BJ (cell line): ENCODE measurements around the gene NPR3. TPM values are rescaled to one million over a fixed set of nuclear protein-coding genes. Genes with fewer than 3 reads are reported as not detected.
A peak's percentile ranks its signal among the peaks of the same experiment; 100 is the strongest.

ENCODE experiments used
- CTCF ChIA-PET: fragments of 350-600 bp; formaldehyde crosslinking; extraction: SDS; loops from one replicate; lab custom pipeline; 2021; ENCODE audit warnings: antibody characterized with exemption, inconsistent platforms; lab: Yijun Ruan, JAX
- POLR2A ChIA-PET: fragments of 300-600 bp; sonication (Branson Sonifier 250); formaldehyde crosslinking; extraction: SDS; loops from one replicate; lab custom pipeline; 2021; ENCODE audit warnings: antibody characterized with exemption; lab: Charles Lee
- DNase-seq: peaks from one replicate; pipeline ENCODE4 v3.0.0-alpha.2; 2011; ENCODE audit warnings: low read depth
- H3K27me3 ChIP-seq: 2 replicates; pipeline ENCODE4 v1.6.0; 2011; ENCODE audit warnings: low read length; ENCODE audit not compliant: control insufficient read depth, insufficient read depth
- H3K36me3 ChIP-seq: 2 replicates; pipeline ENCODE4 v1.5.1; 2011; ENCODE audit warnings: low read length; ENCODE audit not compliant: control insufficient read depth, insufficient read depth
- H3K4me3 ChIP-seq: 2 replicates; pipeline ENCODE4 v1.5.1; 2011; ENCODE audit warnings: low read depth, mild to moderate bottlenecking, control low read depth, low read length
- polyA plus RNA-seq: library from polyadenylated mRNA; depleted of rRNA; stranded (reverse); fragments of >200 nt; gene quantifications from 2 replicates; pipeline ENCODE4 v1.2.3, GENCODE V29; 2011
- TF ChIP-seq, protein P1 (sequence below): IDR thresholded peaks from 2 replicates; pipeline ENCODE4 v1.5.1; 2011; ENCODE audit warnings: low read depth, mild to moderate bottlenecking, control low read depth, inconsistent platforms, low read length, moderate library complexity; ENCODE audit not compliant: insufficient read depth

The NPR3 gene
- polyA plus RNA-seq, 1 experiment: 8.1 TPM

- TF ChIP-seq, protein P1, sequence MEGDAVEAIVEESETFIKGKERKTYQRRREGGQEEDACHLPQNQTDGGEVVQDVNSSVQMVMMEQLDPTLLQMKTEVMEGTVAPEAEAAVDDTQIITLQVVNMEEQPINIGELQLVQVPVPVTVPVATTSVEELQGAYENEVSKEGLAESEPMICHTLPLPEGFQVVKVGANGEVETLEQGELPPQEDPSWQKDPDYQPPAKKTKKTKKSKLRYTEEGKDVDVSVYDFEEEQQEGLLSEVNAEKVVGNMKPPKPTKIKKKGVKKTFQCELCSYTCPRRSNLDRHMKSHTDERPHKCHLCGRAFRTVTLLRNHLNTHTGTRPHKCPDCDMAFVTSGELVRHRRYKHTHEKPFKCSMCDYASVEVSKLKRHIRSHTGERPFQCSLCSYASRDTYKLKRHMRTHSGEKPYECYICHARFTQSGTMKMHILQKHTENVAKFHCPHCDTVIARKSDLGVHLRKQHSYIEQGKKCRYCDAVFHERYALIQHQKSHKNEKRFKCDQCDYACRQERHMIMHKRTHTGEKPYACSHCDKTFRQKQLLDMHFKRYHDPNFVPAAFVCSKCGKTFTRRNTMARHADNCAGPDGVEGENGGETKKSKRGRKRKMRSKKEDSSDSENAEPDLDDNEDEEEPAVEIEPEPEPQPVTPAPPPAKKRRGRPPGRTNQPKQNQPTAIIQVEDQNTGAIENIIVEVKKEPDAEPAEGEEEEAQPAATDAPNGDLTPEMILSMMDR: no peak
- no peaks in the 10 kb centered on the region for H3K36me3 ChIP-seq
- CTCF ChIA-PET: no interaction called here
- DNase-seq: peak; percentile 57
- POLR2A ChIA-PET: interaction anchor here (0.7 kb wide), 1 partner anchor 540 kb away, joined by 3 read pairs; no protein-coding TSS in a partner anchor
- no peaks in the 10 kb centered on the region for H3K27me3 ChIP-seq
- H3K4me3 ChIP-seq: no peak overlapping the region
Measured at GRCh38 chr5:32814620-32815019, 103.5 kb downstream of the NPR3 start.

DNA sequence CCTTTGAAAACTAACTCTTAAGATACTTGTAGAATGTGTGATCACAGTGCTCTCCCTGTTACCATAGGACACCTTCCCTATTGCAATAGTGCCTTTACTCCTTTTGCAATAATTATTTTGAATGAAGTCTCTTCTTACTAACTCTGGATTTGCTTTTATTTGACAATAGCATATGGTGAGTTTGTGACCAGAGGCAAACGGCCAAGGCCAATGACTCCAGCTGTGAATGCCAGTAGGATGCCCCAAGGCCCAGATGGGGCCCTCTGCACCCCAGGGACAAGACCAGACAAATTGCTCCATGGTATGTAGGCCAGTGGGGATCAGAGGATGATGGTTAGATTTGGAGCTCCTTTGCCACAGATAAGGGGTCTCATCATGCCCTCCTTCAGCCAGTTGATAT lies 116.9 kb downstream of the NPR3 start:
- TF ChIP-seq, protein P1: no peak
- ChIA-PET POLR2A (no interaction called here), CTCF (interaction anchor here (1.1 kb wide), 1 partner anchor 18 kb away, joined by 4 read pairs; no protein-coding TSS in a partner anchor)
- Histone ChIP-seq H3K4me3 (no peak overlapping the region), H3K36me3 (no peaks in the 10 kb centered on the region), H3K27me3 (peaks cover 3% of the 10 kb centered on the region)
- no peak for DNase-seq

DNA sequence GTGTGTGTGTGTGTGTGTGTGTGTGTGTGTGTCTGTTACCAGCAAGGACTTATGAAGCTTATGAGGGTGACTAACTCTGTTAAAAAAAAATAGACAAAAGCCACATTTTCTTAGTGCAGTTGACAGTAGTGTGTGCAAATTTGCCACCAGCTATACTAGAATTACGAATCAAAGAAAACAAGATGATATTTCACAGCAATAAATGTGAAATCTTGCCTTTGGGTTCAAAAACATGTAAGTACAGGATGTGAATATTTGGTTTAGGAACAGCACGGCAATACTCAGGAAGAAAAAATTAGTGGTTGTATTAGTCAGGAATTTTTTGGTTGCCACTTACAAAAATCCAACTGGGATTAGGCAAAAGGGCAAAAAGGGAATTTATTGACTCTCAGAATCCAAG lies 117.4 kb downstream of the NPR3 start:
- DNase-seq: no peak
- ChIA-PET CTCF (interaction anchor here (1.1 kb wide), 1 partner anchor 18 kb away, joined by 4 read pairs; no protein-coding TSS in a partner anchor), POLR2A (no interaction called here)
- Histone ChIP-seq H3K4me3 (no peak overlapping the region), H3K27me3 (peaks cover 3% of the 10 kb centered on the region), H3K36me3 (no peaks in the 10 kb centered on the region)
- TF ChIP-seq, protein P1: no peak

DNA sequence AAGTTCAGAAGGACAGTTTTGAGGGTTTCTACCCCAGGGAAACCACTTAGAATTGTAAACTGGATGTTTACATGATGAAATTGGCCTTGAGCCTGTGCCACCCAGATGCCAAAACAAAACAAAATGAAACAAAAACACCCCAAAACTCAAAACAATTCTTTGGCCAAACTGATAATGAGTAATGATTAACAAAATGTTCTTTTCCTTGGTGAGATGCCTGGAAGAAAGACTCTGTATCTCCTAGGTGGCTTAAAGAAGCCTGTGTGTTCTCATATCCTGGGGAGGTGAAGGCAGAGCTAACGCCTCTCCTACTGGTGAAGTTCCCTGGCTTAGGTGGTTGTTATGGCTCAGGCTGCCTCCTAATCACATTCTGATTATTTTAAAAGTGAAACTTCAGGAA lies 120.5 kb downstream of the NPR3 start:
- Histone ChIP-seq H3K36me3 (no peaks in the 10 kb centered on the region), H3K4me3 (no peak overlapping the region), H3K27me3 (peaks cover 3% of the 10 kb centered on the region)
- POLR2A ChIA-PET: no interaction called here
- TF ChIP-seq, protein P1: no peak
- CTCF ChIA-PET: no interaction called here
- DNase-seq: no peak

DNA sequence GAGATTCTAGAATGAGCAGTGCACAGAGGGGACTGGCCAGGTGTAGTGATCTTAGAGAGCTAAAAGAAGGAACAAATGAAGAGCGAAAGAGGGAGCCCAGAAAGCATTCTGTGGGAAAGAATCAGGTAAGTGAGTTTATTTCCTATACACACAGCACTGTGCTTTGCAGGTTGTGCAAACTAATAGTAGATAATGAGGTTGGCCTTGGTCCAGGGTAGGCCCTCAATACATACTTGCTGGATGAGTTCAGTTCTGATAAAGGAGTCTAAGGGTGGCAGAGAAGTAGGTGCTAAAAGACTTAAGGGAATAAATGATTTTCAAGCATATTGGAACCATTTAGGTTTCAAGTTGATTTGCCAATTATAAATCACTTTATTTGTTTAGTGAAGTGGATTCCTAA lies 122.0 kb downstream of the NPR3 start:
- ChIA-PET POLR2A (no interaction called here), CTCF (interaction anchor here (0.6 kb wide), 1 partner anchor 582 kb away, joined by 3 read pairs; no protein-coding TSS in a partner anchor)
- H3K4me3 ChIP-seq: no peak overlapping the region
- peaks cover 3% of the 10 kb centered on the region for H3K27me3 ChIP-seq
- no peak for DNase-seq
- no peaks in the 10 kb centered on the region for H3K36me3 ChIP-seq
- TF ChIP-seq, protein P1: no peak
